GM19372 (cell line): ENCODE results near the gene PTGER4.
"Not testable (repeated sequence)": the region's sequence is repeated elsewhere in the genome, so short reads cannot be mapped to it uniquely, and the experiment has no call there.

Source experiments
- ATAC-seq: cut with Tn5 transposase; IDR thresholded peaks from one replicate; pipeline ENCODE4 v1.9.1; 2021; ENCODE audit warnings: mild to moderate bottlenecking, low read depth, moderate library complexity; ENCODE audit not compliant: unreplicated experiment

The PTGER4 gene

DNA sequence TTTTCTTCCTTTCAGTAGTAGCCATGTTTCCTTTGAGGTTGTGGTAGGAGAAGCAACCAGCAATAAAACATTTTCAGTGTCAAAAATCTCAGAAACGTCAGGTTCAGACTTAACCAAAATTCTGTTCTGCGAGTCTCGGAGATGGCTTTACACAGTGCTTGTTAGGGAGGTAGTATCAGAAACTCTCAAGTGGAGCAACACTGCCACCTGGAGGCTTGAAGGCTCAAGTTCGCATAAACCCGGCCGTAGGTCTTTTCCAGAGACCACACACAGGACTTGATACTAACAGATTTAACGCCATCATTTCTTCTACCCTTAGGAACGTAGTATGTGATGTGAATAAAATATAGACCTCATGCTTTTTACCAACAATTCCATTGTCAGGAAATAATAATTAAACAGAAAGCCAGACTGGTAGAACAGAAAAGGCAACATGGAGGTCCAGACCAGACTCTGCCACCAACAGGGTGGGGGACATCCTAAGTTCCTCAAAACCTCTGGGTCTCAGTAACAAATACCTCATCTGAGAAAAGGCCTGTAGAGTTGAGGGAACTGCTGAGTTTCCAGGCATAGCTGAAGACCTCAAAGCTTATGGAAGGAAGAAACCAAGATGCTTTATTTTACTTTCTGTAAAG is 8.5 kb downstream of the PTGER4 start:
- peak; percentile 75 for ATAC-seq

DNA sequence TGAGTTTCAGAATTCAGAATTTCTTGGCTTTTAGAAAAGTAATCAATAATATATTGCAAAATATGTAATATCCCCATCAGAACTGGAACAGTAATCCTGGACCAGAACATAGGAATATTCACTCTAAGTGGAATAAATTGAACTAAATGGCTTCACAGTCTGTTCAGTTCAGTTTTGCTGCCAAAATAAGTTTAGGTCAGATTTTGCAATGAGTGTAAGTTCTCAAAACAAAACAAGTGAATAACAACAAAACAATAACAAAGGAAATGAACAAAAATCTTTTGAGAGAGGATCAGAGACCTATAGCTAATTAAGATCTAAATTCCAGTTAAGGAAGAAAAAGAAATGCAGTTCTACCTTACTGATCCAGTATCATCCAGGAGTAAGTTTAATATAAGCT is 9.3 kb downstream of the PTGER4 start:
- no peak for ATAC-seq

DNA sequence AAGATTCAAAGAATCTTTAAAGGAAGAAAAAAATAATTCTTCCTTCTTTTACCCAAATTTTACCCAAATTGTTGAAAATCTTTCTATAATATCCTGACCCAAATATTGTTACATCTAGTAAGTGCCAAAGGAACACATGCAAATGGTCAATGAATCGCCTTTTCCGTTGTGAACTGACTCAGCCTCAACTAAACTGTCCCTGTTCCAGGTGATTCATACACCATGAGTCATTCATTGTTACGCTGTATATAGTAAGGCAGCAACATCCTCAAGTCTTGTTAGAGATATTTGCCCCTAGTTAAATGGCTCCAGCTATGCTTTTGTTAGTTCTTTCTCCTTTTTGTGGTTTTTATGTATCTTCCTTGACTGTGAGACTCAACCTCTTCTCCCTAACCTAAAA is 9.7 kb downstream of the PTGER4 start:
- ATAC-seq: no peak

DNA sequence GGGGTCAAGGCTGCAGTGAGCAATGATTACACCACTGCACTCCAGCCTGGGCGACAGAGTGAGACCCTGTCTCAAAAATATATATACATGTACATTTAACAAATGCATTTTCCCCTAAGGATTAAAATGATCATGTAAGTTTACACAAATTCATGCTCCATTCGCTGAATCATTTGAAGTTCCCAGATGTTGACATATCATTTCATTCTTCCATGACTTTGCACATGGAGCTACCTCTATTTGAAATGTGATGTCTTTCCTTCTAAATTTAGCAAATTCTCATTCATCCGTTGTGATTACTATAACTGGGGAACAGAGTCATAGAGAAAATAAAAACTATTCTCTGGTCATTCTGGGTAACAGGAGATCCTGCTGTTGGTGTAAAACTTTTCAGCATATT is 10.6 kb downstream of the PTGER4 start:
- no peak for ATAC-seq

DNA sequence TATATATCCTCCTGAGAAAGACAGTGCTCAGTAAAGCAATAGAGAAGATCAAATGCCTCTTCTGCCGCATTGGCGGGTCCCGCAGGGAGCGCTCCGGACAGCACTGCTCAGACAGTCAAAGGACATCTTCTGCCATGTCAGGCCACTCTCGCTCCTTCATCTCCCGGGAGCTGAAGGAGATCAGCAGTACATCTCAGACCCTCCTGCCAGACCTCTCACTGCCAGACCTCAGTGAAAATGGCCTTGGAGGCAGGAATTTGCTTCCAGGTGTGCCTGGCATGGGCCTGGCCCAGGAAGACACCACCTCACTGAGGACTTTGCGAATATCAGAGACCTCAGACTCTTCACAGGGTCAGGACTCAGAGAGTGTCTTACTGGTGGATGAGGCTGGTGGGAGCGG is 12.2 kb downstream of the PTGER4 start:
- no peak for ATAC-seq

DNA sequence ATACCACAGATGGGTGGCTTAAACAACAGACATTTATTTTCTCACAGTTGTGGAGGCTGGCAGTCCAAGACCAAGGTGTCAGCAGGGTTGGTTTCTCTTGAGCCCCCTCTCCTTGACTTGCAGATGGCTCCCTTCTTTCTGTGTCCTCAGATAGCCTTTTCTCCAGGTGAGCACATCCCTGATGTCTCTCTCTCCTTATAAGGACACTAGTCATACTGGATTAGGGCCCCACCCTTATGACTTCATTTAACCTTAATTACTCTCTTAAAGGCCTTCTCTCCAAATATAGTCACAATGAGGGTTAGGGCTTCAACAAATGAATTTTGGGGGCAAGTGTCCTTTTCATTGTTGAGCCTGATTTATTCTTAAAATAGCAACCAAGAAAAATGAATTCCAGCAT is 14.7 kb downstream of the PTGER4 start:
- ATAC-seq: no peak

DNA sequence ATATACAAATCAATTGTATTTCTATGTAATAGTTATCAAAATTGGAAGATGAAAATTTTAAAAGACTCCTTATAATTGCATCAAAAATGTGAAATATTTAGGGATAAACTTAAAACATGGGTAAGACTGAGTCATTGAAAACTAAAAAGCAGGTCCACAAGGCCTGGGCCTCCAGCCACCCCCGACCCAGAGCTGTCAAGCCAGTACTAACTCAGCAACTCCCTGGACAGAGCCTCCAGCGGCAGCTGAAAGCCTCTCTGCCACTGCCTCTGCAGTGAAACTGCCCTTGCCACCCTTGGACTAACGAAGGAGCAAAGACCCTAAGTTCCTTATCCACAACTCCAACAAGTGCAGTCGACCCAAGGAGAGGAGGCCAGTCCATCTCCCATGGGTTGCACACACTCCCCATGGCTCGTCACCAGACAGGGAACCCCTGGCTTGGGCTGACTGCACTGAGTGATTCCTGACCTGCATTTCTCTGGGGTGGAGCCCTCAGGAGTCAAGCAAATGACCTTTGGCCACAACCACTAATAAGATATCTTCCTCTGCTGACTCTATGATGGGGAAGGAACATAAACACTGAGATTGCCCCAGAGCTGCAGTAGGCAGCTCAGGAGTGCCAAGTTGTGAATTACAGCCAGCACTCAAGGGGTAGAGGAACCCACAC is 20.5 kb downstream of the PTGER4 start:
- no peak for ATAC-seq

DNA sequence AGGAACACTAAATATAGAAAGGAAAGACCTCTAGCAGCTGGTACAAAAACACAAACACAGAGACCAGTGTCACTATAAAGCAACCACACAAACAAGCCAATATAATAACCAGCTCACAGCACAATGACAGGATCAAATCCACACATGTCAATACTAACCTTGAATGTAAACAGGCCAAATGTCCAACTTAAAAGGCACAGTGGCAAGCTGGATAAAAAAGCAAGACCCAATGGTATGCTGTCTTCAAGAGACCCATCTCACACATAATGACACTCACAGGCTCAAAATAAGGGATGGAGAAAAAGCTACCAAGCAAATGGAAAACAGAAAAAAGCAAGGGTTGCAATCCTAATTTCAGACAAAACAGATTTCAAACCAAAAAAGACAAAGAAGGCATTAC is 22.3 kb downstream of the PTGER4 start:
- ATAC-seq: not testable (repeated sequence)

DNA sequence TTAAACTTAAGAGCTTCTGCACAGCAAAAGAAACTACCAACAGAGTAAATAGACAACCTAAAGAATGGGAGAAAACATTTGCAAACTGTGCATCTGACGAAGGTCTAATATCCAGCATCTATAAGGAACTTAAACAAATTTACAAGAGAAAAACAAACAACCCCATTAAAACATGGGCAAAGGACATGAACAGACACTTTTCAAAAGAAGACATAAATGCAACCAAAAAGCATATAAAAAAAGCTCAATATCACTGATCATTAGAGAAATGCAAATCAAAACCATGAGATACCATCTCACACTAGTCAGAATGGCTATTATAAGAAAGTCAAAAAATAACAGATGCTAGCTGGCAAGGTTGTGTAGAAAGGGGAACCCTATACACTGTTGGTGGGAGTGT is 25.8 kb downstream of the PTGER4 start:
- ATAC-seq: not testable (repeated sequence)

DNA sequence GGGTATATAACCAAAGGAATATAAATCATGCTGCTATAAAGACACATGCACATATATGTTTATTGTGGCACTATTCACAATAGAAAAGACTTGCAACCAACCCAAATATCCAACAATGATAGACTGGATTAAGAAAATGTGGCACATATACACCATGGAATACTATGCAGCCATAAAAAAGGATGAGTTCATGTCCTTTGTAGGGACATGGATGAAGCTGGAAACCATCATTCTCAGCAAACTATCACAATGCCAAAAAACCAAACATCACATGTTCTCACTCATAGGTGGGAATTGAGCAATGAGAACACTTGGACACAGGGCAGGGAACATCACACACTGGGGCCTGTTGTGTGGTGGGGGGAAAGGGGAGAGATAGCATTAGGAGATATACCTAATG is 30.9 kb downstream of the PTGER4 start:
- not testable (repeated sequence) for ATAC-seq

DNA sequence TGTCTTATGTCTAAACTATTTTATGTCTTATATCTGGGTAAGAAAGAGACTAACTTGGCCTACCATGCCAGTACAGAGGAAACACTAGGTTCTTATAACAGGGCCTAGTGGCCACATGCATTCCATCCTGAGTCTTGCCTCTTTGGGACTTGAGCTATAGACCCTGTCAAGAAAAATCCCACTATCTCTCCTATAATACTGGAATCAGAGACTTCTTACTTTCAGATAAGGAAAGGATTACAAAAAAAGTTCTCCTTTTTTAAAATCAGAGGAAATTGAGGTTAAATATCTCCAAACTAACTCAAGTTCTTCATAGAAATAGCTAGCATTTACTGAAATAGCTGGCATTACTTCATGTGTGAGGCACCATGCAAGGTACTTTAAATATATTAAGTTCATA is 34.3 kb downstream of the PTGER4 start:
- no peak for ATAC-seq

DNA sequence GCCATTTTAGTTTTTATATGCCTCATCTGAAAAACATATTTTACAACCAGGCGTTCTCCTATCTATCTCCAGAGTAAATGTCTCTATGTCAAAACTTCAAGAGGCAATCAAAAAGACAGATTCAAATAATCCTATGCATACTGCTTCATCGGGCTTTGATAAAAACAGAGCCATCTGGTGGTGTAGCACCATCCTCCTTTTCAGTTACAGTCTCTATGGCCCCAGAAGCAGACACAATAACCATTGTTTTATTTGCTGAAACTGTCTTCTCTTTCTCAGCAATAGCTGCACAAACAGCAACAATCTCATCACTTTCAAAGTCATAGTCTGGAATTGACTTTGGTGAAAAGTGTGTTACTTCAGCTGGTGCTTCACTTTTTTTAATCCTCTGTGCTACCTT is 36.3 kb downstream of the PTGER4 start:
- no peak for ATAC-seq

DNA sequence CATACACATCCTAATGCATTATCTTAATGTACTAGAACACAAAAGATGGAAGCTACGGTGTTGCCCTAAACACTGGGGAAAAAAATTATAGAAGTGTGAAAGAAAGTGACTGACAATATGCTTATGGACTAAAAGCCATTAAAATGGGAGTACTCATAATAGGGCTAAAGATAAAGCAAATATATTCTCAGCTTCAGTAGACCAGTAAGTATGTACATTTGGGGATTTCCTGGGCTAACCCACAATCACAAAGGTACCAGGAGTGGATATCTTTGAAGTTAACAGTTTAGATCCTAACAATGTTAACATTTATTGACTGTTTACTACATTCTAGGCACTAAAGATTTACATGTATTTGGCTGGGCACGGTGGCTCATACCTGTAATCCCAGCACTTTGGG is 36.9 kb downstream of the PTGER4 start:
- no peak for ATAC-seq

DNA sequence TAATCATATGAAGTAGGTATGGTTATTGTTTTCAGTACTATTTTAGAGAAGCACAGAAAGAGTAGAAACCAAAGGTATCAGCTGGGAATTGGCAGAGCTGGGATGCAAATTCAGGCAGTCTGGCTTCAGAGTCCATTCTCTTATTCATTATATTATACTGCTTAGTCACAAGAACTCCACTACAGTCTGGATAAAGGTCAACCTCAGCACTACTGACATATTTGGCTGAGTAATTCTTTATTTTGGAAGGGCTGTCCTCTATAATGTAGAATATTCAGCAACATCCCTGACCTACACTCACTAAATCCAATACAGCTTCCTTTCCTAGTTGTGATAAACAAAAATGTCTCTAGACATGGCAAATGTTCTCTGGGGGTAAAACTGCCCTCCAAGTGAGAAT is 37.6 kb downstream of the PTGER4 start:
- no peak for ATAC-seq

DNA sequence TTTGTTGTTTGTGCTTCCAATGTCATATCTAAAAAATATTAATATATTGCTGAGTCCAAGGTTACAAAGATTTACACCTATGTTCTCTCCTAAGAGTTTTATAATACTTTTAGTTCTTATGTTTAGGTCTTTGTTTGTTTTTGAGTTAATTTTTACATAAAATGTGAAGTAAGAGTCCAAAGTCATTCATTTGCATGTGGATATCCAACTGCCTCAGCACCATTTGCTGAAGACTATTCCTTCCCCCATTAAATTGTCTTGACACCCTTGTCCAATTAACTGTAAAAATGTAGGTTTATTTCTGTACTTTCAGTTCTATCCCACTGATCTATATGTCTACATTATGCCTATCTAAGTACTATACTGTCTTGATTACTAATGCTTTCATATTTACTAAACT is 40.4 kb downstream of the PTGER4 start:
- no peak for ATAC-seq

DNA sequence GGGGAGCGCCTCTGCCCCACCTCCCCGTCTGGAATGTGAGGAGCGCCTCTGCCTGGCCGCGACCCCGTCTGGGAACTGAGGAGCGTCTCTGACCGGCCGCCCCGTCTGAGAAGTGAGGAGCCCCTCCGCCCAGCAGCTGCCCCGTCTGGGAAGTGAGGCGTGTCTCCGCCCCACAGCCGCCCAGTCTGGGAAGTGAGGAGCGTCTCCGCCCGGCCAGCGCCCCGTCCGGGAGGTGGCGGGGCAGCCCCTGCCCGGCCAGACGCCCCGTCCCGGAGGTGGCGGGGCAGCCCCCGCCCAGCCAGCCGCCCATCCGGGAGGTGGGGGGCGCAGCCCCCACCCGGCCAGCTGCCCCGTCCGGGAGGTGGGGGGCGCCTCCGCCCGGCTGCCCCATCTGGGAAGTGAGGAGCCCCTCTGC is 42.8 kb downstream of the PTGER4 start:
- not testable (repeated sequence) for ATAC-seq

DNA sequence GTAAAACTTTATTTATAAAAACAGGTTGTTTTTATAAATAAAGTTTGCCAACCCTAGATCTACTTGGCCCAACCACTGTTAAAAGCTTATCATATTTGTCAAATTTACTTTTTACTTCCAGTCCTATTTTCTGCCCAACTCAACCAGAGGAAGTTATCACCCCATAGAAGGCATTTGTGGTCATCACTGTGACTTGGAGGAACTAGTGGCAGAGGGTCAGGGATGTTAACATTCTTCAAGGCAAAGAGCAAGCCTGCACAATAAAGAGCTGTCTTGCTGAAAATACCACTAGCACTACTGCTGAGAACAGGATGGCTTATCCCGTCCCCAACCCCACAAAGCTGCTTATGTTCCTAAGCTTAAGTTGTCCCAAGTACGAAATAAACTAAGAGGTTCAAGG is 53.7 kb downstream of the PTGER4 start:
- ATAC-seq: no peak

DNA sequence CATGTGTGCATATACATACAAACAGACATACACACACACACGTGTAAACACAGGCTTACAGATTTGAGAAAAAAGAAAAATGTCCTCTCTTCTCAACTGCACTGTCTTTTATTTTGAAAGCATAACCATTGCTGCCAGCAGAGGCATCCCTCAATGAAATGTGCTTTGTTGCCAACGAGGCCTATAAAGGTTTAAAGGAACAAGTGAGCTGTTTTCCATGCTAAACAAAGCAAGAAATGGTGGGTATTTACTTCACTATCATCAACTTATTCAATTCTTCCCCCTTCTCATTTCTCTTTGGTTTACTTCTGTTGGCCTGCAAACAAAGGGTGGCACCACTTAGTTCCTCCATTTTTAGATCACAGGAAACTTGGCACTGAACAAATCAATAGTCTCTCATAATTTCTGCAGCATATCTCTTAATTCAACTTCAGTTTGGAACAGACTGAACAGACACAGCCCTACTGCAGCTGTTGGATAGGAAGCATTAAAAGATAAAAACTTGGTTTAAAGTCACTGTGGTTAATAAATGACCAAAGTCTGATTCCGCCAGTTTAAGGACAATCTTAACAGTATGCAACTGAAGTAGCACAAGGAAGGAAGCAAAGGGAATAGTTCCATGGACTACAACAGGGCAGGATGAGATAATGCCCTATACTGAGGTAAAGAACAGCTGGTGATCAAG is 54.3 kb downstream of the PTGER4 start:
- ATAC-seq: no peak

DNA sequence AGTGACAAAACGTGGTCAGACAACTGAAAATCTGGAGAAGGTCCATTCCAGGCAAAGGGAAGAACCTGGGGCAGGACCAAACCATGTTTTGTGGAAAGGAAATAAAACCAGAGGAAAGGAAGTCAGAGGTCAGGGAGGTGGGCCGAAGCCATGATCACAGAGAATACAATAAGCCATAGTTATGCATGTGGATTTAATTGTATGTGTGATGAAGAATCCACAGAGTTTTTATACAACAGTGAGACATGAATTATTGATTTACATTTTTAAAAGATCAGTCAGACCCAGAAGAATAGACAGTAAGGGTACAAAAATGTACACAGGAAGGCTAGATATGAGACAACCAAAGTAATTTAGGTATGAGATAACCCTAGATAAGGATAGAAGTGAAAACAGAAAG is 55.3 kb downstream of the PTGER4 start:
- ATAC-seq: no peak

DNA sequence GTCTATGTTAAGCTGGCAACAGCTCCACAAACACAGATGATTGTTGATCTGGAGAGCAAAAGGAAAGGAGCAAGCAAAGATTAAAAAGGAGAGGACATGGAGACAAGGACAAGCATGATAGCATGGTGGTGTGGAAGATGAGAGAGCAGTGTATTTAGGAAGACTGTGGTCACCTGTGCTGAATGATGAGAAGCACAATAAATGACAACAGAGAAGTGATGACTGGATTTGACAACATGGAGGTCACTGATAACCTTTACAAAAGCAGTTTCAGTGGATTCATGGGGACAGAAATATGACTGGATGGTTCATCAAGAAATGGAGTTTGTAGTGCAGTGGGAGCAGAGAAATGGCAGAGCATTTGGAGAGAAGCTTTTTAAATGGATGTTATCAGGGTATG is 55.9 kb downstream of the PTGER4 start:
- ATAC-seq: no peak

DNA sequence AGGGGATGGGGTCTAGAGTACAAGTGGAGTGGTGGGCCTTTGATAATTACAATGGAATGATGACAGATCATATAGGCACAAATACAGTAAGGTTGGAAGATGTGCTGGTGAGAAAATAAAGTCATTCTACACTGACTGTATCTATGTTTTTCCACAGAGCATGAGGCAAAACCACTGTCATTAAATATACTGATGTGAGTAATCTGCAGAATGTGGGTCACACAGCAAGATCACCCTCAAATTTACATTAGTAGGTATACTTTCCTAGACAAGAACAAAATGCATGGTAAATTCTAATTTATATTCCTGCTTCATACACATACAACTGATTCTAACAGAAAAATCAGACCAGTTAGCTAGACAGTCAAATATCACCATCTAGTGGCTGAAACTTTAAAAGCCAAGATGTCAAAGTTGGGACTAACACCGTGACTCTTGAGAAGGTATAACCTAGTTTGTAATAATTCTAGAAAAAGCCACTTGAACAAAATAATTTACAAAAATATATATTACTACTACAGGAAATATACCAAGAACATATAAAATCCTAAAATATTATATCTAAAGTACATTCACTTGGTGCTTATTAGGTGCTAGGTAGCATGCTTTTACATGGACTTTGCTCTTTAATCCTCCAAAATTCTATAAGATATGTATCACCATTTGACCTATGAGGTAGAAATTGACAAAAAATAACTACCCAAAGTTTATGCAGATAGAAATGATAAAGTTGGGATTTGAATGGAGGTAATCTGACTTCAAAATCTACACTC is 56.6 kb downstream of the PTGER4 start:
- ATAC-seq: peak; percentile 76
